IPS-18a (cell line): ENCODE results near the gene CDK16.
A peak's percentile ranks its signal among the peaks of the same experiment; 100 is the strongest.

Source experiments
- H3K27ac ChIP-seq: one replicate; pipeline ENCODE4 v1.5.1; 2013; ENCODE audit warnings: low read length
- H3K27me3 ChIP-seq: one replicate; pipeline ENCODE4 v1.6.1; 2013; ENCODE audit warnings: mild to moderate bottlenecking, low read length; ENCODE audit not compliant: control insufficient read depth, insufficient read depth
- H3K36me3 ChIP-seq: one replicate; pipeline ENCODE4 v1.6.1; 2013; ENCODE audit warnings: low read depth, low read length; ENCODE audit not compliant: control insufficient read depth
- H3K4me1 ChIP-seq: one replicate; pipeline ENCODE4 v1.6.1; 2013; ENCODE audit warnings: low read depth, low read length; ENCODE audit not compliant: control insufficient read depth
- H3K4me3 ChIP-seq: one replicate; pipeline ENCODE4 v1.5.1; 2013; ENCODE audit warnings: low read length
- H3K9ac ChIP-seq: one replicate; pipeline ENCODE4 v1.6.1; 2013; ENCODE audit warnings: mild to moderate bottlenecking, low read length, moderate library complexity
- H3K9me3 ChIP-seq: one replicate; pipeline ENCODE4 v1.6.1; 2013; ENCODE audit warnings: low read depth, low read length; ENCODE audit not compliant: control insufficient read depth

Gene CDK16

DNA sequence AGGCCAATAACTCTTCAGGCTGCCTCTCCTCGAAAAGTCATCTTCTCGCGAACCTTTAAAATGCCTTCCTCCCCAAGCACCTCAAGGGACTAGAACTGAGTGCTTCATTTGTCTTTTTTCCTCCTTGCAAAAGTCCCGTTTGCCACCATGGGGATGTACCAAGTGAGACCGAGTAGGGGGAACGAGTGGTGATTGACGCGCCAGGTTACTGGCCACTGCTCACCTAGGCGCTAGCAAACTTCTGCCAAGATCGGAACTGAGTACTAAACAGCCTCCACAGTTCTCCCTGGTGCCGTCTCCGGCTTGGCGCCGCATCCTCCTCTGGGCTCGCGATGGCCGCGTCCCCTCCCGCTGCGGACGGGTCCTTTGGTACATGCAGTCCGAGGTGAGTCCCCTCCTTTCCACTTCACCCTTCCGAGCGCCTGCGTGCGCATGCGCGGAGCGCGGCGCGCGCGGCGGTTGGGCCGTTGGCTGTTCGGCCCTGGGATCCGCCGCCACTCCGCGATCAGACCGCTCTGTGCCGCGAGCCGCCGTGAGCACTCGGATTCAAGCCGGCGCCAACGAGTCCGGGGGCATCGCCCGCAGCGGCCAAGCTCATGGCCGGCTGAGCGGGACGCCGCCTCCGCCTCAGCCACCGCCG, at the start of gene CDK16:
Gene CDK16 (plus strand): TSS at position 402 of the 640 bp plus-strand sequence. CDS start 4,877 bp downstream, outside the sequence.
- Histone ChIP-seq H3K9me3 (peaks cover 6% of the 10 kb centered on the region), H3K4me3 (peak within 1 kb of the TSS; percentile 81), H3K36me3 (peaks cover 26% of the 10 kb centered on the region), H3K27ac (peak within 1 kb of the TSS; percentile 70), H3K4me1 (no peaks in the 10 kb centered on the region), H3K27me3 (no peaks in the 10 kb centered on the region), H3K9ac (peak within 1 kb of the TSS; percentile 88)

GRCh38 chrX:47169273-47169672, 49.2 kb upstream of the CDK16 start:
- Histone ChIP-seq H3K27ac (no peak overlapping the region), H3K36me3 (peaks cover 9% of the 10 kb centered on the region), H3K4me1 (no peaks in the 10 kb centered on the region), H3K27me3 (no peaks in the 10 kb centered on the region), H3K4me3 (no peak overlapping the region), H3K9me3 (peaks cover 19% of the 10 kb centered on the region), H3K9ac (no peak overlapping the region)

DNA sequence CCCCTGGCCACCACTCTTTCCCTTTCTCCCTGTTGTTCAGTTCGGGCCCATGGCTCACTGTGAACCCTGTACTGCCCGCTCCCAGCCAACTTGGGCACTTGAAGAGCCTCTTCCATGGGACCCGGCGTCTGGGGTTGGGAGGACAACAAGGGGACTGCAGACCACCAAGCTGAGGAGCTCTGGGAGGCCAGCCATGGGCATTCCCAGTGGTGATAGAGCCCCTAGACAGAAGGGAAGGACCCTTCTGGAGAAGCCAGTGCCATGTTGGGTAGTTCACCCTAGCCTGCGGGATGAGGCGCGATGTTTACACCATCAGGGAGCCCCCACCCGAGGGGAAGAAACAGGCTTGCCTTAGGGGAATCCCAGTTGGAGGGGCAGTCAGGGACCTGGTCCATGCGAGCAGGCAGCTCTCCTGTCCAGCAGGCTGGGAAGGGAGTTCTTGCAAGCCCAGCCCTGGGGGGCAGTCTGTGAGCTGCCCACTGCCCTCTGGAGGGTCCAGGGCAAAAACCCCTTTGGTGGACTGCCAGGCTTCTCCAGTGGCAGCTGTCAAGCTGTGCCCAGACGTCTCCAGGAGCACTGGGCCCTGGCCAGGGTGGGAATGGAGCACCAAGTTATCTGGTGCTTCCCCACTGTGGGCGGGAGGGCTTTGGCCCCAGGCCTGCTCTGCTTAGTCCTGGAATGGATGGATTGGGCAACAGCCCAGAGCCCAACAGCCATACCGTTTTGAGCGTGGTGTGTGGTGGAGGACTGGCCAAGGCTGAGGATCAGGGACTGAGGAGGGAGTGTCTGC, 48.6 kb upstream of the CDK16 start:
- peaks cover 19% of the 10 kb centered on the region for H3K9me3 ChIP-seq
- H3K27ac ChIP-seq: no peak overlapping the region
- peaks cover 9% of the 10 kb centered on the region for H3K36me3 ChIP-seq
- H3K4me1 ChIP-seq: no peaks in the 10 kb centered on the region
- no peak overlapping the region for H3K4me3 ChIP-seq
- H3K27me3 ChIP-seq: no peaks in the 10 kb centered on the region
- no peak overlapping the region for H3K9ac ChIP-seq

DNA sequence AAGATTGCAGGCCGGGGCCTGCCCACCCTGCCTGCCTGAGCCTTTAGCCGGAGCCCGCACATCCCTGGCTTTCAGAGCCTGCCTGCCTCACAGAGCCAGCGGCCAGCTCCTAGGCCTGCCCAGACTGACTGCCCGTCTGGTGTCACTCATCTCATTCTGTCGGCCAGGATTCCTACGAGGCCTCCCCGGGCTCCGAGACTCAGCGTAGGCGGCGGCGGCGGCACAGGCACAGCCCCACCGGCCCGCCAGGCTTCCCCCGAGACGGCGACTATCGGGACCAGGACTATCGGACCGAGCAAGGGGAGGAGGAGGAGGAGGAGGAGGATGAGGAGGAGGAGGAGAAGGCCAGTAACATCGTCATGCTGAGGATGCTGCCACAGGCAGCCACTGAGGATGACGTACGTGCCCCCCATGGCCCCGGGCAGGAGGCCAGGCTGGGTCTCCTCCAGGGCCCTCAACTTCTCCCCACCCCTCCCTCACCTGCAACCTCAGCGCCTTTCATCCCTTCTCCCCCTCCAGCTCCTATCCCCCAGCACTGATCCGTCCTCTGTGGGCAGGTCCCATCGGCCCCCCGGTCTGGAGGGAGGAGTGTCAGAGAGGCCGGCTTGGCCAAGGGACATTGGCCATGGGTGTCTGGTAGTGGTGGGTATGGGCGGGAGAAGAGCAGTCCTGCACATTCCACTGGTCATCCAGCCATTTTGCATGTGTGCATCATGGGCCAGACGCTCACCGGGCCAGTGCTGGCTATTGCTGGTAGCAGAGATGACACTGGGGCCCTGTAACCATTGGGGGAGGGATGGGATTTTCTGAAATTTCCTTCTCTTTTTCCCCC, 47.4 kb upstream of the CDK16 start:
- H3K4me1 ChIP-seq: no peaks in the 10 kb centered on the region
- peaks cover 19% of the 10 kb centered on the region for H3K9me3 ChIP-seq
- no peak overlapping the region for H3K9ac ChIP-seq
- no peaks in the 10 kb centered on the region for H3K27me3 ChIP-seq
- H3K27ac ChIP-seq: no peak overlapping the region
- H3K4me3 ChIP-seq: no peak overlapping the region
- H3K36me3 ChIP-seq: peaks cover 9% of the 10 kb centered on the region

GRCh38 chrX:47171996-47172395, 46.5 kb upstream of the CDK16 start:
- Histone ChIP-seq H3K9ac (no peak overlapping the region), H3K36me3 (peaks cover 17% of the 10 kb centered on the region), H3K9me3 (peaks cover 16% of the 10 kb centered on the region), H3K4me3 (no peak overlapping the region), H3K27me3 (no peaks in the 10 kb centered on the region), H3K27ac (no peak overlapping the region), H3K4me1 (no peaks in the 10 kb centered on the region)

- H3K9ac ChIP-seq: no peak overlapping the region
- H3K4me3 ChIP-seq: no peak overlapping the region
- no peaks in the 10 kb centered on the region for H3K27me3 ChIP-seq
- no peak overlapping the region for H3K27ac ChIP-seq
- peaks cover 16% of the 10 kb centered on the region for H3K9me3 ChIP-seq
- peaks cover 22% of the 10 kb centered on the region for H3K36me3 ChIP-seq
- no peaks in the 10 kb centered on the region for H3K4me1 ChIP-seq
These were observed 45.9 kb upstream of the CDK16 start for GRCh38 chrX:47172549-47172948.

- H3K27ac ChIP-seq: no peak overlapping the region
- no peaks in the 10 kb centered on the region for H3K27me3 ChIP-seq
- H3K9me3 ChIP-seq: peaks cover 16% of the 10 kb centered on the region
- no peak overlapping the region for H3K4me3 ChIP-seq
- H3K36me3 ChIP-seq: peaks cover 24% of the 10 kb centered on the region
- no peak overlapping the region for H3K9ac ChIP-seq
- H3K4me1 ChIP-seq: no peaks in the 10 kb centered on the region
These were observed 45.3 kb upstream of the CDK16 start for GRCh38 chrX:47172971-47173792.

DNA sequence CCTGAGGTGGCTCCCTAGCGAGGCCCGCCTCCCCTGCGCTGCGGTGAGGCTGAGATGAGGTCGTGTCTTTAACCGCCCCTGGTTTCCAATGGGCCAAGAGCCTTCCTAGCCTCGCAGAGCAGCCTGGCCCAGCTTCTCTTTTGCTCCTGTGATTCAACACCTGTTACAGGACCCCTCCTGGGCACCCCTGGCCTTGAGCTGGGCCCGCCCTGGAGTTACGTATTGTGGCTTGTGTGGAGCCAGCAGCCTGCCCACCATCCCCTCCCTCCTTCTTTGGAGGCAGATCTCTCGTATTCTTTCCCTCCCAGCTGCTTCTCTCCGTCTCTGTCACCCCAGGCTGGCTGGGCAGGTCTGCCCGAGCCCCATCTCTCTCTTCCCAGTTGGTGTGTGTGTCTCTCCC, 44.1 kb upstream of the CDK16 start:
- Histone ChIP-seq H3K4me3 (no peak overlapping the region), H3K4me1 (no peaks in the 10 kb centered on the region), H3K9me3 (peaks cover 10% of the 10 kb centered on the region)

GRCh38 chrX:47174846-47175587, 43.5 kb upstream of the CDK16 start:
- Histone ChIP-seq H3K9ac (no peak overlapping the region), H3K9me3 (peaks cover 10% of the 10 kb centered on the region), H3K36me3 (peaks cover 33% of the 10 kb centered on the region), H3K27me3 (no peaks in the 10 kb centered on the region), H3K4me3 (no peak overlapping the region), H3K4me1 (no peaks in the 10 kb centered on the region), H3K27ac (no peak overlapping the region)

More for the DNA sequence above, 44.1 kb upstream of the CDK16 start:
- Histone ChIP-seq H3K9ac (no peak overlapping the region), H3K27ac (no peak overlapping the region), H3K27me3 (no peaks in the 10 kb centered on the region), H3K36me3 (peaks cover 33% of the 10 kb centered on the region)

GRCh38 chrX:47175588-47175980, 42.9 kb upstream of the CDK16 start:
- no peaks in the 10 kb centered on the region for H3K4me1 ChIP-seq
- no peaks in the 10 kb centered on the region for H3K27me3 ChIP-seq
- H3K9me3 ChIP-seq: peaks cover 9% of the 10 kb centered on the region
- no peak overlapping the region for H3K4me3 ChIP-seq
- H3K36me3 ChIP-seq: peaks cover 33% of the 10 kb centered on the region
- no peak overlapping the region for H3K9ac ChIP-seq
- H3K27ac ChIP-seq: no peak overlapping the region
